HUES6 (cell line): ENCODE measurements around the gene KPNB1.

Source experiments
- H3K27ac ChIP-seq: 2 replicates; pipeline ENCODE4 v1.7.0; 2013; ENCODE audit warnings: low read depth, mild to moderate bottlenecking, low read length, inconsistent platforms
- H3K27me3 ChIP-seq: 2 replicates; pipeline ENCODE4 v1.6.1; 2013; ENCODE audit warnings: low read length; ENCODE audit not compliant: control insufficient read depth, insufficient read depth
- H3K36me3 ChIP-seq: 2 replicates; pipeline ENCODE4 v1.6.1; 2013; ENCODE audit warnings: low read length; ENCODE audit not compliant: control insufficient read depth, insufficient read depth
- H3K4me1 ChIP-seq: 2 replicates; pipeline ENCODE4 v1.6.1; 2013; ENCODE audit warnings: low read length; ENCODE audit not compliant: control insufficient read depth, insufficient read depth
- H3K4me3 ChIP-seq: 2 replicates; pipeline ENCODE4 v1.5.1; 2013; ENCODE audit warnings: low read depth, low read length
- H3K9ac ChIP-seq: one replicate; pipeline ENCODE4 v1.6.1; 2013; ENCODE audit warnings: mild to moderate bottlenecking, low read length
- H3K9me3 ChIP-seq: 2 replicates; pipeline ENCODE4 v1.6.1; 2013; ENCODE audit warnings: low read depth, low read length; ENCODE audit not compliant: control insufficient read depth, insufficient read depth

The KPNB1 gene

DNA sequence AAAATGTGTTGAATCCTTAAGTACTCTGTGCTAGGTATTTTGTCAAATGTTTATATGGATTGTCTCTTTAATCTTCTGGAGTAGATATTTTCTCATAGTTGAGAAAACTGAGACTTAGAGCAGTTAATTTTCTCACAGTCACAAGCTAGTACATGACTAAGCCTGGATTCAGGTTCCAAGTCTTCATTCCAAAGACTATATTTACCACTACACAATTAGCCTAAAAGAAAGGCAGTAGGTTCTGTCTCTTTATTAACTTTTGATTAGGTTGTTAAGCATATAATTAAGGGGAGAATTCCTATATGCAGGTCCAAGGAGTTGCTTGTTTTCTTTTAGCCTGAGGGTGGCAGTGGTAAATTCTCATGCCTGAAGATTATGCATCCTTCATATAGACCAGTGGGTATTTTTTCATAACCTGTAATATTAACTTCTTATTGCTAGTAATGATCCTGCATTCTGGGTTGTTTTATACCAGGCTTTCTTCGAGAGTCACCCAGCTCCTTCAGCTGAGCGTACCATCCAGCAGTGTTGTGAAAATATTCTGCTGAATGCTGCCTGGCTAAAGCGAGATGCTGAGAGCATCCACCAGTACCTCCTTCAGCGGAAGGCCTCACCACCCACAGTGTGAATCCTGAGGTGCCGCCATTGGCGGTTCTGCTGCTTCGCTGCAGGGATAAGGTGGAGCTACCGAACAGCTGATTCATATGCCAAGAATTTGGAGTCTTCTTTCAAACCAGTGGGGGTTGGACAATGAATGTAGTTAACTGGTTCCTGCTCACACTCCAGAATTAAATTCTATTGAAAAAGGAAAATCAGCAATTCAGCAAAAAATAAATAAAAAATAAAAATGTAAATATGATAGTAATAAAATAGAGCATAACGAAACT lies 28.2 kb upstream of the KPNB1 start:
- Histone ChIP-seq H3K27ac (peak overlapping the region; percentile 77; the same call in 1 of the 2 replicates), H3K36me3 (peaks cover 52% of the 10 kb centered on the region), H3K9me3 (no peaks in the 10 kb centered on the region), H3K27me3 (no peaks in the 10 kb centered on the region), H3K9ac (peak overlapping the region; percentile 5), H3K4me3 (no peak overlapping the region), H3K4me1 (peaks cover 17% of the 10 kb centered on the region)

DNA sequence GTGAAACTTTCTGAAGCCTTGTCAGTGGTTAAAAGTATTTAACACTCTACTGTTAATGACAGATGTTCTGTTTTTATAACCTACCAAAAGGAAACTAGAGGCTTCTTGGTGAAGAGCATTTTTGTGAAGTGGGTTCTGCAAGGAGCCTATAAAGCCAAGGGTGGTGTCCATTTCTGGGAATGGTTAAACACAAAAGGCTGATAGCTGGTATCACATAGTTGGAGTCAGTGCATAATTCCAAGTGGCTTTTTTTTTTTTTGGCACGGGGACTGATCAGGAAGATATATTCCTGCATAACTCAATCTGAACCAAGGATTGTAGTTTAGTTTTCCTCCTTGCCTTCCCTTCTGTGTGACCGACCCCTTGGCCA lies 27.6 kb upstream of the KPNB1 start:
- peak overlapping the region; percentile 46 for H3K9ac ChIP-seq
- H3K27ac ChIP-seq, result peak overlapping the region; percentile 77; the same call in 1 of the 2 replicates
- peaks cover 46% of the 10 kb centered on the region for H3K36me3 ChIP-seq
- no peak overlapping the region for H3K4me3 ChIP-seq
- peaks cover 17% of the 10 kb centered on the region for H3K4me1 ChIP-seq
- H3K27me3 ChIP-seq, result no peaks in the 10 kb centered on the region
- no peaks in the 10 kb centered on the region for H3K9me3 ChIP-seq

DNA sequence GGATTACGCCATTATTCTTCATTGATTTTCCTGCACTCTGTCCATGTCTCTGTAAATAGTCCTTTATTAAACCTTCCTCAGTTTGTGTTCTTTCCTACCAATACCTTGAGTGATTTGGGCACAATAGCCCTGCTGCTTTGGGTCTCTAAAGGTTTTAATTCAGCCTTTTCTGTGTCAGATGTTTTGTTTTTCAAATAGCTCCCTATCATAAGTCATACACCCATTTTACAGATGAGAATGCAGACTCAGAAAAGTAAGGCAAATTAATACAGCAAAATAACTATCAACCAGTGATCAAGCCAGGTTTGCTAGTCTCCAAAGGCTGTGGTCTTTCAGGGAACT lies 25.0 kb upstream of the KPNB1 start:
- no peak overlapping the region for H3K9ac ChIP-seq

DNA sequence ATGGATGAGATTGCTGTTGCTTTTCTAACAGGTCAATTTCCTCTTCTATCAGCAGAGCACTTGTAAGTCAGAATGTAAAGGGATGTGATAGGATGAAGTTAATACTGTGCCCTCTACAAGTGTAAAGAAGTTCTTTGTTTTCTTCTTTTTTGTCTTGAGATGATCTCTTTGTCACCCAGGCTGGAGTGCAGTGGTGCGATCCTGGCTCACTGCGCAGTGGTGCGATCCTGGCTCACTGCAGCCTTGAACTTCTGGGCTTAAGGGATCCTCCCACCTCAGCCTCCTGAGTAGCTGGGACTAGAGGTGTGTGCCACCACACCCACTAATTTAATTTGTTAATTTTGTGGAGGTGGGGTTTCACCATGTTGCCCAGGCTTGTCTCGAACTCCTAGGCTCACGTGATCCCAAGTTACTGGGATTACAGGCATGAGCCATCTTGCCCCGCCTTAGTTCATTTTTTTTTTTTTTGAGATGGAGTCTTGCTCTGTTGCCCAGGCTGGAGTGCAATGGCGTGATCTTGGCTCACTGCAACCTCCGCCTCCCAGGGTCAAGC lies 21.6 kb upstream of the KPNB1 start:
- Histone ChIP-seq H3K9ac (no peak overlapping the region), H3K9me3 (no peaks in the 10 kb centered on the region), H3K27ac (no peak overlapping the region), H3K27me3 (no peaks in the 10 kb centered on the region), H3K36me3 (peaks cover 17% of the 10 kb centered on the region), H3K4me3 (no peak overlapping the region), H3K4me1 (no peaks in the 10 kb centered on the region)

More for the DNA sequence above, 25.0 kb upstream of the KPNB1 start:
- H3K4me3 ChIP-seq, result no peak overlapping the region
- no peaks in the 10 kb centered on the region for H3K27me3 ChIP-seq
- H3K4me1 ChIP-seq, result peaks cover 17% of the 10 kb centered on the region
- peaks cover 24% of the 10 kb centered on the region for H3K36me3 ChIP-seq
- no peak overlapping the region for H3K27ac ChIP-seq
- H3K9me3 ChIP-seq, result no peaks in the 10 kb centered on the region

DNA sequence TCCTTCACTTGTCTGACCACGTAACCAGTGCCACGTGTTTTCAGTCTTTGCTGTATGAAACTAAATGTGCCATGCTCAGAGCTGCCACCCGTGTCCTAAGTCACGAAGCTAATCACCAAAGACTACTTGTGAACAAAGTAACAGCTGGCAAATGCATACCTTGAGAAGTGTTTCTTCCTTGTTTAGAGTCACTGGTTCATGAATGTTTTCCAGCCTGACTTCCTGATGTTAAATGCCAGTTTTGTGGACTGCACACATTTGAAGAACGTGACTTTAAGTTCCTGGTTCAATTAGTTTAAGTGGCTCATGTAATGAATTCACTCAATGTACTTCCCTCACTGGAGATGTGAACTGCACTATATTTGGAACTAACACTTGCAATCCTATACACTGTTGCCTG lies 19.9 kb upstream of the KPNB1 start:
- H3K9me3 ChIP-seq, result no peaks in the 10 kb centered on the region
- H3K4me1 ChIP-seq, result no peaks in the 10 kb centered on the region
- H3K9ac ChIP-seq, result no peak overlapping the region
- H3K27me3 ChIP-seq, result no peaks in the 10 kb centered on the region
- peaks cover 12% of the 10 kb centered on the region for H3K36me3 ChIP-seq
- no peak overlapping the region for H3K27ac ChIP-seq
- H3K4me3 ChIP-seq, result no peak overlapping the region

DNA sequence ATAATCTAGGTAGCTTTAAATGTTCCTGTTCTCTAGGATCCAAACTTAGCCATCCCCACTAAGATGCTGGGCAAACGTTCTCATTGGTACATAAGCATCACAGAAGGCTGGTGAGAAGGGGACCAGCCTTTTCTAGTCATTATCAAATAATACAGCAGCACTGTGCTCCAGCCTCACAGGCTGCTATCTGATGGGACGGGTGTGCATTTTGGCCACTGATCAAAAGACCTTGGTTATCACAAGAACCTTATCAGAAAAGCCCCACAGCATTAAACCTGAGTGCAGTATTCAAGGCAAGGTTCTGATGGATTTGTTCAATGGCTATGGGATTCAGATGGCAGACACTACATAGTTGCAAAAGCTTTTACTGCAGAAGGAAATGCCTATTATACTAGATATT lies 19.1 kb upstream of the KPNB1 start:
- no peak overlapping the region for H3K9ac ChIP-seq
- peaks cover 10% of the 10 kb centered on the region; the same call in 1 of the 2 replicates for H3K36me3 ChIP-seq
- no peaks in the 10 kb centered on the region for H3K9me3 ChIP-seq
- H3K27me3 ChIP-seq, result no peaks in the 10 kb centered on the region
- no peak overlapping the region for H3K4me3 ChIP-seq
- no peak overlapping the region for H3K27ac ChIP-seq
- H3K4me1 ChIP-seq, result no peaks in the 10 kb centered on the region

DNA sequence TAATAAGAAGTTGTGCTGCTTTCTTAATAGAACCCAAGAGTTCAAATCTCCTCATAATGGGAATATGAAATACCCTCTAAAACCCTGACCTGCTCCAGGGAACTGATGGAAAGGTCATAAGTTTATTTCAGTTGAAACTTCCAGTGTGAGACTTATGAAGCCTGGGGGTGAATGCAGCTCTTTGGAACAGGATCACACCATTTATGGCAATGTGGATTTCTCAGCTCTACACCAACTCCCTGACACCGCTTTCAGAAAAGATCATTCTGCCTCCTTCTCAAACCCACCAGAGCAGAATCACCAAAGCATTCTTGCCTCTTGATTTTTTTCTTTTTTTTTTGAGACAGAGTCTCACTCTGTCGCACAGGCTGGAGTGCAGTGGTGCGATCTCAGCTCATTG lies 16.7 kb upstream of the KPNB1 start:
- H3K9ac ChIP-seq, result no peak overlapping the region
- H3K36me3 ChIP-seq, result peaks cover 10% of the 10 kb centered on the region
- H3K9me3 ChIP-seq, result no peaks in the 10 kb centered on the region
- H3K27ac ChIP-seq, result no peak overlapping the region
- H3K27me3 ChIP-seq, result no peaks in the 10 kb centered on the region
- no peak overlapping the region for H3K4me3 ChIP-seq
- no peaks in the 10 kb centered on the region for H3K4me1 ChIP-seq

DNA sequence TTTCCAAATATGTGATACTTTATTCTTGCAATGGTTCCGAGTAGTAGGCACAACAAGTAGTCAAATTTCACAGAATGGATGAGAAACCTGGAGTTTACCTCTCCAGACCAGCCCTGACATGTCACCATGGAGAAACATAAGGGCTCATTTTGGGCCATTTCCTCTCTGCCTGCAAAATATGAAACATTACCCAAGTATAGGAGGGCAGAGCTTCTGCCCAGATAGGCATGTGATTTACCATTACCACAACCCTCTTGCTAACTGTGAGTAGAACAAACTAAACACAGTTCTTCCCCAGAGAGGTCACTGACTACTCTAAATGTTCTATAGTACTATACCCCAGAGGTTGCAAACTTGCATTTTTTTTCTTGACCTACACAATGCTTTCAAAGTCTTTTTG lies 15.7 kb upstream of the KPNB1 start:
- Histone ChIP-seq H3K9me3 (no peaks in the 10 kb centered on the region), H3K4me3 (no peak overlapping the region), H3K27me3 (no peaks in the 10 kb centered on the region), H3K9ac (no peak overlapping the region), H3K27ac (no peak overlapping the region), H3K36me3 (peaks cover 10% of the 10 kb centered on the region), H3K4me1 (no peaks in the 10 kb centered on the region)

DNA sequence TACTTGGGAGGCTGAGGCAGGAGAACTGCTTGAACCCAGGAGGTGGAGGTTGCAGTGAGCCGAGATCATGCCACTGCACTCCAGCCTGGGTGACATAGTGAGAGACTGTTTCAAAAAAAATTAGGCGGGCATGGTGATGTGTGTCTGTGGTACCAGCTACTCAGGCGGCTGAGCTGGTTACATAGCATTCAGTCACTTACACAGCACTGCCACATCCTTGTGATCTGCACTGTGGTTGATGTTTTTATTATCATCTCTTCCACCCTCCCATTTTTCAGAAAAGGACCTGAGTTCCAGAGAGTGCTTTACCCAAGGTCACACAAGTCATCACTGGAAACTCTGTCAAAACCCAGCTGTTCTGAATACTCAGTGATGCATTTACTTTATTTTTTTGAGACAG lies 14.8 kb upstream of the KPNB1 start:
- Histone ChIP-seq H3K36me3 (peaks cover 10% of the 10 kb centered on the region), H3K27ac (no peak overlapping the region)

DNA sequence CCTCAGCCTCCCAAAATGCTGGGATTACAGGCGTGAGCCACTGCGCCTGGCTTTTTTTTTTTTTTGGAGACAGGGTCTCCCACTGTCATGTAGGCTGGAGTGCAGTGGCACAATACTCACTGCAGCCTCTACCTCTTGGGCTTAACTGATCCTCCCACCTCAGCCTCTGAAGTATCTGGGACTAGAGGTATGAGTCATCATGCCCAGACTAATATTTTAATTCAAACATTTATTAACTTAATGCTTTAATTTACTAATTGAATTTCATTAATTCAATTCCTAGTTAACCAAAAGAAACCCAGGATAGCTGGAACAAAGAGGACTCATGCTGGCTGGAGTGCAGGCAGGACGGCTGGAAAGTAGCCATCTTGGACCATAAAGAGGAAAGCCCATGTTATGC lies 14.0 kb upstream of the KPNB1 start:
- Histone ChIP-seq H3K27ac (no peak overlapping the region), H3K4me3 (no peak overlapping the region)

More for the DNA sequence above, 14.8 kb upstream of the KPNB1 start:
- Histone ChIP-seq H3K9ac (no peak overlapping the region), H3K4me3 (no peak overlapping the region), H3K27me3 (no peaks in the 10 kb centered on the region), H3K9me3 (no peaks in the 10 kb centered on the region), H3K4me1 (no peaks in the 10 kb centered on the region)

DNA sequence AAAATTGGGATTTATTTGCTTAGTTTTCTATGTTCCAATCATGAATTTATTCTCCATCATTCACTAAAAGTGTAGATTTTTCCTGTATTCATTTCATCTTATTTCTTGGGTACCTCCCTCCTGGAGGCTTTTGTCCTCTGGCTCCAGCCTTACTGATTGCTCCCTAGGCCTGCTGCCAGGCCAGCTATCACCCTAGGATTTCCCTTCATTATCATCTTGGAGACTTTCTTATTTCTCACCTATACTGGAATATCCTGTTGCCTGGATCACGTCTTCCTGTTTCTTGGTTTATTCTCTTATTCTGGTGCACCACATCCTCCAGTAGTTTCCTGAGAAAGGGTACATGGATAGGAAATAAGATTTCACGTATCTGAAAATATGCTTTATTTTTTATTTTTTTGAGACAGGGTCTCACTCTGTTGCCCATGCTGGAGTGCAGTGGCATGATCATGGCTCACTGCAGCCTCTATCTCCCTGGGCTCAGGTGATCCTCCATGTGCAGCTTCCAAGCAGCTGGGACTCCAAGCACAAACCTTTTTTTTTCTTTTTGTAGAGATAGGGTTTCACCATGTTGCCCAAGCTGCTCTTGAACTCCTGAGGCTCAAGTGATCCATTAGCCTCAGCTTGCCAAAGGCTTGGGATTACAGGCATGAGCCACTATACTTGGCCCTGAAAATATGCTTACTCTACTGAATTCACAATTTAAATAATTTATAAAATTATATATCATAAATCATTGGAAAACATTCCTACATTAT lies 13.3 kb upstream of the KPNB1 start:
- Histone ChIP-seq H3K36me3 (peaks cover 8% of the 10 kb centered on the region), H3K9me3 (no peaks in the 10 kb centered on the region), H3K27me3 (no peaks in the 10 kb centered on the region), H3K4me1 (no peaks in the 10 kb centered on the region), H3K9ac (no peak overlapping the region), H3K27ac (no peak overlapping the region), H3K4me3 (no peak overlapping the region)

More for the DNA sequence above, 14.0 kb upstream of the KPNB1 start:
- Histone ChIP-seq H3K4me1 (no peaks in the 10 kb centered on the region), H3K27me3 (no peaks in the 10 kb centered on the region), H3K9me3 (no peaks in the 10 kb centered on the region), H3K9ac (no peak overlapping the region), H3K36me3 (peaks cover 10% of the 10 kb centered on the region)
